ENCODE measurements around the gene ADGRD1.

Gene ADGRD1

GRCh38 chr12:131096681-131097181 lies 143.0 kb downstream of the ADGRD1 start:
- no peak for TF ChIP-seq PPARA (CRISPR knock-in tag; IDR thresholded peaks at IDR 0.05; ENCODE audit: borderline replicate concordance)
- TF ChIP-seq ISL1 (CRISPR knock-in tag; IDR thresholded peaks at IDR 0.05), result no peak
- TF ChIP-seq ARNTL (CRISPR knock-in tag; IDR thresholded peaks at IDR 0.05; ENCODE audit: borderline replicate concordance, low read depth), result no peak
- no peak for TF ChIP-seq TCF4 (CRISPR knock-in tag; IDR thresholded peaks at IDR 0.05; ENCODE audit: borderline replicate concordance)
- TF ChIP-seq ZNF565 (CRISPR knock-in tag; conservative IDR thresholded peaks at IDR 0.05; ENCODE audit: low read depth), result no peak
- no peak for TF ChIP-seq CREB5 (CRISPR knock-in tag; IDR thresholded peaks at IDR 0.05; ENCODE audit: low read depth)
- no peak for TF ChIP-seq TSHZ2 (CRISPR knock-in tag; IDR thresholded peaks at IDR 0.05)
- no peak for TF ChIP-seq SNAI2 (CRISPR knock-in tag; IDR thresholded peaks at IDR 0.05)
- no peak for TF ChIP-seq CSDC2 (CRISPR knock-in tag; IDR thresholded peaks at IDR 0.05)
- TF ChIP-seq POU6F1 (CRISPR knock-in tag; IDR thresholded peaks at IDR 0.05; ENCODE audit: borderline replicate concordance, low read depth), result no peak
- no peak for TF ChIP-seq ESRRG (CRISPR knock-in tag; IDR thresholded peaks at IDR 0.05)
- no peak for TF ChIP-seq OSR1 (CRISPR knock-in tag; IDR thresholded peaks at IDR 0.05)
- TF ChIP-seq ZNF70 (CRISPR knock-in tag; IDR thresholded peaks at IDR 0.05), result no peak
- TF ChIP-seq RARB (CRISPR knock-in tag; IDR thresholded peaks at IDR 0.05), result no peak
- ATAC-seq, result no peak; the same call in 2 of the 3 replicates

DNA sequence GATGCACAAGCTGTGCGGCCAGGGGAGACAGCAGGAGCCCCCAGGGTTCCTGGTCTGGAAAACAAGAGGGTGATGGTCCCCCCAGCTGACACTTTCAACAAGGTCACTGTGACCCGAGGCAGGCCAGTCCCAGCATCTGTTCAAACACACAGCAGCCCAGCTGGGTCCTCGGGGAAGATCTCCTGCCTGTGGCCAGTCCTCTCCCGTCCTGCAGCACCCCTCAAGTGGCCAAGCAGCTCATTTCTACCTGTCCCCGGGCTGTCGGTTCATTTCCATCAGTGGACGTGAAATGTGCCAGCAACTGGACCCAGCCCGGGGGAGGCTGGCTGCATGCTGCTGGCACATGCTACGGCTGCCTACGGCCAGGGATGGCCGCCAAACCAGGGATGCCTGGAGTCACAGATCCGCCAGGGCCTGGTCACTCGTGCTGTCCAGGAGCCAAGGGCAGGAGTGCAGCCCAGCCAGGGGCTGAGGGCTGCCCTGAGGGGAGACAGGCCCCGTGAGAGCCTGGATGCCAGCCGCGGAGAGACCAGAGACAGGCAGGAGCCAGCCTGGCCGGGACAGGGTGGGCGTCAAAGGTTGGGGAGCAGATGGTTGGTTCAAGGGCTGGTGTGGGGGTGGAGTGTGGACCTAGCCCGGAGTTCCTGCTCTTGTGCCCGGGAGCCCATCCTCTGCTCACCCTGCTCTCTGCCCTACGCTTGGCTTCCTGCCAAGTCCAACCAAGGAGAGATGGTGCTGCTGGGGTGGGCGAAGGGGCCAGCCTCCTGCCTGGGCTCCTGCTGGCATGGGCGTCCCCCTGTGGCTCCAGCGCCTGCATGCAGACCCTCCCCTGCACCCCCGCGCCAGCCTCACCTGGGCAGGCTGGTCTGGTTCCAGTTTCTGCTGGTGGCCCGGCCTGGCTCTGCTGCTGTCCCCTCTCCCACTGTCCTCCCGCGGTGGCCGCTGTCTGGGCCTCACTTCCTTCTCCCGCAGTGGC lies 143.8 kb downstream of the ADGRD1 start:
- TF ChIP-seq PATZ1 (CRISPR knock-in tag; IDR thresholded peaks at IDR 0.05; ENCODE audit: borderline replicate concordance) (no peak), TCF4 (CRISPR knock-in tag; IDR thresholded peaks at IDR 0.05; ENCODE audit: borderline replicate concordance) (peak; percentile 44; the same call in 1 of the 2 replicates)
- ATAC-seq, result no peak; the same call in 2 of the 3 replicates

GRCh38 chr12:131098178-131098981 lies 144.7 kb downstream of the ADGRD1 start:
- TF ChIP-seq CREB5 (CRISPR knock-in tag; IDR thresholded peaks at IDR 0.05; ENCODE audit: low read depth) (no peak), ZC3H10 (CRISPR knock-in tag; IDR thresholded peaks at IDR 0.05) (no peak), ZNF565 (CRISPR knock-in tag; conservative IDR thresholded peaks at IDR 0.05; ENCODE audit: low read depth) (no peak), POU6F1 (CRISPR knock-in tag; IDR thresholded peaks at IDR 0.05; ENCODE audit: borderline replicate concordance, low read depth) (no peak), TOX (CRISPR knock-in tag; IDR thresholded peaks at IDR 0.05; ENCODE audit: borderline replicate concordance) (no peak), ESRRG (CRISPR knock-in tag; IDR thresholded peaks at IDR 0.05) (no peak), GLIS3 (CRISPR knock-in tag; IDR thresholded peaks at IDR 0.05) (no peak)
- no peak for ATAC-seq
